KOPT-K1 (cell line): ENCODE data around the gene GPR179.
"Not testable (repeated sequence)": the region's sequence is repeated elsewhere in the genome, so short reads cannot be mapped to it uniquely, and the experiment has no call there.

ENCODE experiments used
- H3K27ac ChIP-seq: fragments of 200-600 bp; sonication (generic); 2 replicates; pipeline ENCODE4 v1.5.1; 2016; ENCODE audit warnings: antibody characterized with exemption, mild to moderate bottlenecking, low read depth, low read length; ENCODE audit not compliant: poor library complexity, severe bottlenecking
- H3K36me3 ChIP-seq: fragments of 200-600 bp; sonication (generic); 2 replicates; pipeline ENCODE4 v1.5.1; 2017; ENCODE audit warnings: antibody characterized with exemption, mild to moderate bottlenecking, low read length, moderate library complexity; ENCODE audit not compliant: insufficient read depth
- H3K9me3 ChIP-seq: fragments of 200-600 bp; sonication (generic); 2 replicates; pipeline ENCODE4 v1.5.1; 2017; ENCODE audit warnings: antibody characterized with exemption, low read length, mild to moderate bottlenecking; ENCODE audit not compliant: insufficient read depth, poor library complexity, severe bottlenecking

Gene GPR179

GRCh38 chr17:38296834-38297517 lies 46.8 kb downstream of the GPR179 start, which contains the start of gene MRPL45:
TSS of gene MRPL45 (plus strand) at chr17:38297168. CDS start at chr17:38297184, 16 bp downstream.
- H3K27ac ChIP-seq = peak within 1 kb of the TSS; percentile 67
- not testable (repeated sequence) for H3K36me3 ChIP-seq, H3K9me3 ChIP-seq

DNA sequence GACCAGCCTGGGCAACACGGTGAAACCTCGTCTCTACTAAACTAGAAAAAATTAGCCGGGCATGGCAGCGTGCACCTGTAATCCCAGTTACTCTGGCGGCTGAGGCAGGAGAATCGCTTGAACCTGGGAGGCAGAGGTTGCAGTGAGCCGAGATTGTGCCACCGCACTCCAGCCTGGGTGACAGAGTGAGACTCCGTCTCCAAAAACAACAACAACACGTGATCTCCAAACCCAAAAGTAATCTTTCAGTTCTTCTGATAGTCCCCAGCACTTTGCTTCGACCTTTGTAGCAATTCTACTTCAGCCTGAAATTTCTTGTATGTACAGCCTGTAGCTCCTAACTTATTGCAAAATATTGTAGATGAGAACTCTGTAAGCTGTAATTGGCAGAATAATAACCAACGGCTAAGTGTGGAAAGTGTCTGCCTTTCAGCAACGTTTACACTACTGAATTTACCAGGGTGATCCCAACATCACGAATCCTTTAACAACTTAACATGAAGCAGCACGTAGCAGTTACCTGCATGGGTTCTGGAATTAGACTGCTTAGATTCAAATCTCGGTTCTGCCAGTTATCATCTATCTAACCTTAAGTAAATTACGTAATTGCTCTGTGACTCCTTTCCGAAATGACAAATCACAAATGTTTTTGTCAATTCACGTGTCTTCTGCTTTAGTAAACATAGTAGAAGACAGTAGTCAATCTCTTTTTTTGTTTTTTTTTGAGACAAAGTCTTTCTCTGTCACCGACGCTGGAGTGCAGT lies 48.0 kb downstream of the GPR179 start:
- peak overlapping the region; percentile 44 for H3K27ac ChIP-seq
- not testable (repeated sequence) for H3K9me3 ChIP-seq, H3K36me3 ChIP-seq

- not testable (repeated sequence) for H3K9me3 ChIP-seq, H3K36me3 ChIP-seq, H3K27ac ChIP-seq
Observed at GRCh38 chr17:38289760-38290159, 54.0 kb downstream of the GPR179 start.

DNA sequence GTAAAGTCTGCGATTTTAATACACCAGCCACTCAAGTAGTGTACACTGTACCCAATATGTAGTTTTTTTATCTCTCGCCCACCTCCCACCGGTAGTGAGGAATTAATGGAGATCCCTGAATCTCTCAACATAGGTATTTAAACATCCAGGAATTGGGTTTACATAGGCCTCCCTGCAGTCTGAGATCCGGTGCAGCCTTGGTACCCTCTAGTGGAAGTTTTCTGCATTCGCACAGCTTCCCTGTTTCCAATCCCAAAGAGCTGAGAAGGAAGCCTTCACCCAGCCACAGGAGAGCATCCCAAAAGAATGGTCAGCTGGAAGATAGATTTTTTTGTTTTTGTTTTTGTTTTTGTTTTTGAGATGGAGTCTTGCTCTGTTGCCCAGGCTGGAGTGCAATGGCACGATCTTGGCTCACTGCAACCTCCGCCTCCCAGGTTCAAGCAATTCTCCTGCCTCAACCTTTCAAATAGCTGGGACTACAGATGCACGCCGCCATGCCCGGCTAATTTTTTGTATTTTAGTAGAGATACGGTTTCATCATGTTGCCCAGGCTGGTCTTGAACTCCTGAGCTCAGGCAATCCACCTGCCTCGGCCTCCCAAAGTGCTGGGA lies 55.4 kb downstream of the GPR179 start:
- not testable (repeated sequence) for H3K9me3 ChIP-seq, H3K36me3 ChIP-seq, H3K27ac ChIP-seq

DNA sequence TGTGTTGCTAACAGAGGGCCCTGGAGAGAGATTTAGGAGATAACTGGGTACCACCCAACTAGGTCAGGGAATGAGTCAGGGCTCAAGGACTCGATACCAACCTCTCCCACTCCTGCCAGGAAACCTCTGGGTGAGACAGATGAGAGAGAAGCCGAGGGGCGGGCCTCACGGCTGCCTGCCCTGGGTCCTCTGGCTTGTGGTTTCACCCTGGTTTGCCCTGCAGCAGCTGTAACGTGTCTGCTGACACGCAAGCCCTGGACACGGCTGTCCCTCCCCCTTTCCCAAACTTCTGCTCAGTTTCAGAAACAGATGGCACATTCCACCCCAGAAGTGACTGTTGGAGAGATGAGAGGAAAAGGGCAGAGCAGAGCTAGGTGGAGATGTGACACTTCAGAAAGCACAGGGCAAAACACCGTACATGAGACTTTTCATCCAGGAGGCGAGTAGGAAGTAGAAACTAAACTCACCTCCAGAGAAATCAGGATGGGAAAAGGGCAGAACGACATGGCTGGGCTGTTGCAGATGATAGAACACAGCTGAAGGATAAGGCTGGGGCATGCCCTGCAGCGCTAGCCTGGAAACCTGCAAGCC lies 57.2 kb downstream of the GPR179 start:
- not testable (repeated sequence) for H3K9me3 ChIP-seq, H3K36me3 ChIP-seq
- peak overlapping the region; percentile 50 for H3K27ac ChIP-seq

DNA sequence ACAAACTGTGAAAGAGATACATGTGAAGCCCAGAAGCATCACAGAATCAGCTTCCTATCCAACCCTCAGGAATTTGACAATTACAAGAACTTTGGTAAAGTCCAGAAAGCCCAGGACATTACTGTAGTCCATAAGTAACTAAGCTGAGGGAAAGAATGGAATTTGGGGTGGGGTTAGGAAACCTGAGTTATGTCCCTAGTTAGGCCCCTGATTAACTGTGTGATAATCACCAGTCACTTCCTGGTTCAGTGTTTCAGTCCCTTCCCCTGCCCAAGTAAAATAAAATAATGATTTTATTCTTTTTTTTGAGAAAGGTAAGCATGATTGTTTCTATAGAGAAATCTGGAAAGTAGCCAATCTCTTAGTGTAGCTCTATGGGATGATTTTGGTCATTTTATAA lies 57.8 kb downstream of the GPR179 start:
- H3K27ac ChIP-seq, H3K36me3 ChIP-seq, H3K9me3 ChIP-seq: not testable (repeated sequence)
